A673 (cell line): ENCODE data around the gene FTO.

Experiments used
- EZH2 ChIP-seq: fragments of 200-600 bp; sonication (generic); IDR thresholded peaks from 2 replicates; pipeline ENCODE4 v1.6.1; 2017; ENCODE audit warnings: borderline replicate concordance, low read depth, mild to moderate bottlenecking, mixed read lengths, antibody characterized with exemption, low read length; ENCODE audit not compliant: poor library complexity, severe bottlenecking
- TF ChIP-seq, protein P1 (sequence below): fragments of 300-800, 200-600 bp; sonication (generic); conservative IDR thresholded peaks from 2 replicates; pipeline ENCODE4 v1.5.1; 2017; ENCODE audit warnings: low read depth, mild to moderate bottlenecking, antibody characterized with exemption, low read length, moderate library complexity, mixed read lengths

DNA sequence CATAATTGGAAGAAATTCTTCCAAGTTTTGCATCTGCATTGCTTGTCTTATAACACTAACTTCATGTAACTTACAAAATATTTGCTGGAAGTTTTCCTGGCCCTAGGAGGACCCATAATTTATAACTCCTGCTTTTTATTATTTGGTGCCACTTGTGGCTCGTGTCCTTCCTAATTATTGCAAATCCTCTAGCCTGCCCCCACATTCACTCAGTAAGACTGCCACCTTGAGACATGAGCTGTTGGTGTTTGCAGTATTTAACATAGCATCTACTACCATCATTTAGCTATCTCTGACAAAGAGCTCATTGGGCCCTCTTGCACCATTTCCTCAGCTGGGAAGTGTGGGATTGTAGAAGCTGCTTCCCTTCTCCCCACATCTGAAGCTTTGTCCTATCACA is 49.5 kb downstream of the FTO start:
- TF ChIP-seq, protein P1, sequence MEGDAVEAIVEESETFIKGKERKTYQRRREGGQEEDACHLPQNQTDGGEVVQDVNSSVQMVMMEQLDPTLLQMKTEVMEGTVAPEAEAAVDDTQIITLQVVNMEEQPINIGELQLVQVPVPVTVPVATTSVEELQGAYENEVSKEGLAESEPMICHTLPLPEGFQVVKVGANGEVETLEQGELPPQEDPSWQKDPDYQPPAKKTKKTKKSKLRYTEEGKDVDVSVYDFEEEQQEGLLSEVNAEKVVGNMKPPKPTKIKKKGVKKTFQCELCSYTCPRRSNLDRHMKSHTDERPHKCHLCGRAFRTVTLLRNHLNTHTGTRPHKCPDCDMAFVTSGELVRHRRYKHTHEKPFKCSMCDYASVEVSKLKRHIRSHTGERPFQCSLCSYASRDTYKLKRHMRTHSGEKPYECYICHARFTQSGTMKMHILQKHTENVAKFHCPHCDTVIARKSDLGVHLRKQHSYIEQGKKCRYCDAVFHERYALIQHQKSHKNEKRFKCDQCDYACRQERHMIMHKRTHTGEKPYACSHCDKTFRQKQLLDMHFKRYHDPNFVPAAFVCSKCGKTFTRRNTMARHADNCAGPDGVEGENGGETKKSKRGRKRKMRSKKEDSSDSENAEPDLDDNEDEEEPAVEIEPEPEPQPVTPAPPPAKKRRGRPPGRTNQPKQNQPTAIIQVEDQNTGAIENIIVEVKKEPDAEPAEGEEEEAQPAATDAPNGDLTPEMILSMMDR = peak; percentile 36; the same call in 1 of the 2 replicates
- no peak for TF ChIP-seq EZH2
